Parathyroid adenoma (tissue), 2 donors: ENCODE measurements around the gene CDK18.

Source experiments
- H2AFZ ChIP-seq: fragments of 300-600 bp; sonication (generic); one replicate; pipeline ENCODE4 v1.7.0; 2017; ENCODE audit warnings: antibody characterized with exemption, mild to moderate bottlenecking
- H3K27ac ChIP-seq: fragments of 300-600 bp; sonication (generic); one replicate; pipeline ENCODE4 v1.7.0; 2017
- H3K27me3 ChIP-seq: fragments of 300-600 bp; sonication (generic); one replicate; pipeline ENCODE4 v1.7.0; 2017; ENCODE audit warnings: low read length; ENCODE audit not compliant: control insufficient read depth, insufficient read depth
- H3K36me3 ChIP-seq: fragments of 300-600 bp; sonication (generic); one replicate; pipeline ENCODE4 v1.7.0; 2017; ENCODE audit warnings: low read length; ENCODE audit not compliant: control insufficient read depth, insufficient read depth
- H3K4me1 ChIP-seq: fragments of 300-600 bp; sonication (generic); one replicate; pipeline ENCODE4 v1.7.0; 2017; ENCODE audit warnings: control low read depth
- H3K4me2 ChIP-seq: fragments of 300-600 bp; sonication (generic); one replicate; pipeline ENCODE4 v1.7.0; 2017; ENCODE audit warnings: low read length
- H3K4me3 ChIP-seq: fragments of 300-600 bp; sonication (generic); one replicate; pipeline ENCODE4 v1.7.0; 2017; ENCODE audit warnings: low read depth, low read length
- H3K79me2 ChIP-seq: fragments of 300-600 bp; sonication (generic); one replicate; pipeline ENCODE4 v1.7.0; 2017; ENCODE audit warnings: control low read depth
- H3K9ac ChIP-seq: fragments of 300-600 bp; sonication (generic); one replicate; pipeline ENCODE4 v1.7.0; 2017; ENCODE audit warnings: mild to moderate bottlenecking
- H3K9me3 ChIP-seq: fragments of 300-600 bp; sonication (generic); one replicate; pipeline ENCODE4 v1.7.0; 2017; ENCODE audit warnings: low read length; ENCODE audit not compliant: control insufficient read depth
- TF ChIP-seq, protein P1 (sequence below): fragments of 300-600 bp; sonication (generic); IDR thresholded peaks from one replicate; pipeline ENCODE4 v1.7.0; 2017; ENCODE audit warnings: antibody characterized with exemption, mild to moderate bottlenecking
- donor health status: primary hyperparathyroidism.

The CDK18 gene

DNA sequence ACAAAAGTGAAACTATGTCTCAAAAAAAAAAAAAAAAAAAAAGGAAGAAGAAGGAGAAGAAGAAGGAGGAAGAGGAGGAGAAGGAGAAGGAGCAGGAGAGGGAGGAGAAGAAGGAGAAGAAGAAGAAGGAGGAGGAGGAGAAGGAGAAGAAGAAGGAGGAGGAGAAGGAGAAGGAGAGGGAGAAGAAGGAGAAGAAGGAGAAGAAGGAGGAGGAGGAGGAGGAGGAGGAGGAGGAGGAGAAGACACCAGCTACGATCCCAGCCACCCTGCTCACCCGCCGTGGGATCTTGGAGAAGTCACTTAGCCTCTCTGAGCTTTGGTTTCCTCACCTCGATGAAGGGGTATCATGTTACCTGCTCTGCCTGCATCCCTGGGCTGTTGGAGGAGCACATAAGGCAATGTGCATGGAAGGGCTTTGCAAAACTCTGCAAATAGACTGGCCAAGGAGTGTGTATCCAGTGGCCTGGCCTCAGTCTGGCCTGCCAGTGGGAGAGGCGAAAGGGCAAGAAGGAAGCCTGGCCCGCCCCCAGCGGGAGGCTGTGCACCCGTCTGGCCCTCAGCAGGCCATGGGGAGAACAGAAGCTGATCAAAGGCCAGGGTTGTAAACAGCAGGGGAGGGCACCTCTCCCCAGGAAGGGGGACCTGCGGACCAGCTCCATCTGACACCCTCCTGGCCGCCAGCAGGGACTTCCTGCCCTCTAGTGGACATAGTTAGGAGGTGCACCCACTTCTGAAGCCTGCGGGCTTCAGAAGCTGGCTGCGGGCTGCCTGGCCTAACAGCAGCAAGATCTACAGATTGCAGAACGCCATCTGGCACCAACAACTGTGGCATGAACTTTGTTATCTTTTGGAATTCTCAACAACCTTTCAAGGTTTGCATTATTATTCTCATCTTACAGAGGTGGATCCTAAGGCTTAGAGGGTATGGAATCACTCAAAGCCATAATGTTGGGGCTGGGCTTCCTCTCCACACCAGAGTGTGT, 19.2 kb upstream of the CDK18 start:
- H3K9me3 ChIP-seq: no peaks in the 10 kb centered on the region
- no peak overlapping the region for H3K9ac ChIP-seq
- TF ChIP-seq, protein P1, sequence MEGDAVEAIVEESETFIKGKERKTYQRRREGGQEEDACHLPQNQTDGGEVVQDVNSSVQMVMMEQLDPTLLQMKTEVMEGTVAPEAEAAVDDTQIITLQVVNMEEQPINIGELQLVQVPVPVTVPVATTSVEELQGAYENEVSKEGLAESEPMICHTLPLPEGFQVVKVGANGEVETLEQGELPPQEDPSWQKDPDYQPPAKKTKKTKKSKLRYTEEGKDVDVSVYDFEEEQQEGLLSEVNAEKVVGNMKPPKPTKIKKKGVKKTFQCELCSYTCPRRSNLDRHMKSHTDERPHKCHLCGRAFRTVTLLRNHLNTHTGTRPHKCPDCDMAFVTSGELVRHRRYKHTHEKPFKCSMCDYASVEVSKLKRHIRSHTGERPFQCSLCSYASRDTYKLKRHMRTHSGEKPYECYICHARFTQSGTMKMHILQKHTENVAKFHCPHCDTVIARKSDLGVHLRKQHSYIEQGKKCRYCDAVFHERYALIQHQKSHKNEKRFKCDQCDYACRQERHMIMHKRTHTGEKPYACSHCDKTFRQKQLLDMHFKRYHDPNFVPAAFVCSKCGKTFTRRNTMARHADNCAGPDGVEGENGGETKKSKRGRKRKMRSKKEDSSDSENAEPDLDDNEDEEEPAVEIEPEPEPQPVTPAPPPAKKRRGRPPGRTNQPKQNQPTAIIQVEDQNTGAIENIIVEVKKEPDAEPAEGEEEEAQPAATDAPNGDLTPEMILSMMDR: peak; percentile 93
- no peaks in the 10 kb centered on the region for H3K27me3 ChIP-seq
- no peaks in the 10 kb centered on the region for H3K36me3 ChIP-seq
- H3K4me2 ChIP-seq: no peak overlapping the region
- H3K79me2 ChIP-seq: no peaks in the 10 kb centered on the region
- no peak overlapping the region for H3K4me3 ChIP-seq
- peaks cover 13% of the 10 kb centered on the region for H3K4me1 ChIP-seq
- H3K27ac ChIP-seq: no peak overlapping the region
- H2AFZ ChIP-seq: no peak overlapping the region

DNA sequence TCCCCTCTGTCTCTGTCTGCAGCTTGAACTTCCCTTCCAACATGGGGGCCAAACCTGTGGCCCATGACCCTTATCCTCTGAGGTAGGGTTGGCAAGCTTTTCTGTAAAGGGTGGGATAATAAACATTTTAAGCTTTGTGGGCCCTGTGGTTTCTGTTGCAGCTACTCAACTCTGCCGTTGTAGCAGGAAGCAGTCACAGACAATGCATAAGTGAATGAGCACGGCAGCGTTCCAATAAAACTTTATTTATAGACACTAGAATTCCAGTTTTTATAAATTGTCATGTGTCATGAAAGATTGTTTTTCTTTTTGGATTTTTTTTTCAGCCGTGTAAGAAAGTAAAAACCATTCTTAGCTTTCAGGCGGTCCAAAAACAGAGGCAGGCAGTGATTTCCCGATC, 18.2 kb upstream of the CDK18 start:
- H3K27me3 ChIP-seq: no peaks in the 10 kb centered on the region
- no peaks in the 10 kb centered on the region for H3K9me3 ChIP-seq
- H3K36me3 ChIP-seq: no peaks in the 10 kb centered on the region
- no peak overlapping the region for H3K9ac ChIP-seq
- no peak overlapping the region for H3K27ac ChIP-seq
- TF ChIP-seq, protein P1: no peak
- H3K79me2 ChIP-seq: no peaks in the 10 kb centered on the region
- no peak overlapping the region for H2AFZ ChIP-seq
- H3K4me1 ChIP-seq: peaks cover 13% of the 10 kb centered on the region
- no peak overlapping the region for H3K4me3 ChIP-seq
- H3K4me2 ChIP-seq: no peak overlapping the region

DNA sequence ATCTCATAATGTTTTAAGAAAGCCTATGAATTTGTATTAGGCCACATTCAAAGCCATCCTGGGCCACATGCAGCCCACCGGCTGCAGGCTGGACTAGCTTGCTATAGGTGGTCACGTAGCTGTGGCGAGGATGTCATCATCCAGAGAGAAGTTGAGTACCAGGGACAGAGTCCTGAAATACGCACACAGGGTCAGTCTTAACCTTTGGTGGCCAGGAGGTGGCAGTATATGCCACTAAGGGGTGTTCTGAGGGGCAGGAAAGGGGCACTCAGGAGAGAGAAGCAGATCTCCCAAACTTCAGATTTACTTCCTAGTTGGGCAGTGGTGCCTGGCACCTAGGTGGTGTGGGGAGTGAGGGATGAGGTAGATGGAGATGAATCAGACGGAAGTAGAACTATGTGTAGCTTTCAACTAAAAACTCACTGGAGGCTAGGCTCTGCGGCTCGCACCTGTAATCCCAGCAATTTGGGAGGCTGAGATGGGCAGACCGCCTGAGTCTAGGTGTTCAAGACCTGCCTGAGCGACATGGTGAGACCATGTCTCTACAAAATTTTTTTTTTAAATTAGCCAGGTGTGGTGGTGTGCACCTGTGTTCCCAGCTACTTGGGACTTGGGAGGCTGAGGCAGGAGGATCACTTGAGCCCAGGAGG, 16.3 kb upstream of the CDK18 start:
- Histone ChIP-seq H3K4me2 (no peak overlapping the region), H3K36me3 (no peaks in the 10 kb centered on the region), H3K4me1 (peaks cover 13% of the 10 kb centered on the region), H3K9ac (no peak overlapping the region), H3K4me3 (no peak overlapping the region), H3K9me3 (no peaks in the 10 kb centered on the region), H2AFZ (no peak overlapping the region), H3K27ac (no peak overlapping the region), H3K79me2 (no peaks in the 10 kb centered on the region), H3K27me3 (no peaks in the 10 kb centered on the region)
- TF ChIP-seq, protein P1: peak; percentile 76

DNA sequence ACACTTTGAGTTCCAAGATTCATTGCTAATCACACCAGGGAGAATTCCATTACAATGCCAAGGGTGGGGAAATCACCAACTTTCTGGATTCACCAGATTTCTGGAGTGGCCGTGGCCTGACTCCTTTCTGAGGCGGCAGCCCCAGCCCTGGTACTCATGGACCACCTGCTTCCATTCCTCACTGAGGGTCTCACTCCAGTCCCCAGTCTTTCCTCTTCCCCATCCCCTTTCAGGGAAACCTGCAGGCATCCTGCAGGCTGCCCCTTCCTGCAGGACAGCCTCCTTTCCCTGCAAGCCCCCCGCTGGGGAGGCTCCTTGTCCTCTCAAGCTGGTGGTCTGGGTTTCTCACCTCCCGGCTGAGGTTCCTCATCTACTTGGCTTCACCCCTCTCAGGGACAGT, 12.7 kb upstream of the CDK18 start:
- H3K36me3 ChIP-seq: no peaks in the 10 kb centered on the region
- H3K27ac ChIP-seq: no peak overlapping the region
- no peaks in the 10 kb centered on the region for H3K9me3 ChIP-seq
- no peaks in the 10 kb centered on the region for H3K79me2 ChIP-seq
- no peak overlapping the region for H2AFZ ChIP-seq
- no peak overlapping the region for H3K4me2 ChIP-seq
- no peak overlapping the region for H3K4me3 ChIP-seq
- H3K9ac ChIP-seq: no peak overlapping the region
- TF ChIP-seq, protein P1: no peak
- peaks cover 3% of the 10 kb centered on the region for H3K4me1 ChIP-seq
- H3K27me3 ChIP-seq: no peaks in the 10 kb centered on the region
